ENCODE measurements around the gene MARCHF11. TPM values are rescaled to one million over a fixed set of nuclear protein-coding genes. Genes with fewer than 3 reads are reported as not detected.

Gene MARCHF11
- total and polyA plus RNA-seq, 2 of the 8 experiments (the other 6 are each of a cell fraction or from before 2014, with no cell fraction given) = 0.27 to 0.82 TPM

DNA sequence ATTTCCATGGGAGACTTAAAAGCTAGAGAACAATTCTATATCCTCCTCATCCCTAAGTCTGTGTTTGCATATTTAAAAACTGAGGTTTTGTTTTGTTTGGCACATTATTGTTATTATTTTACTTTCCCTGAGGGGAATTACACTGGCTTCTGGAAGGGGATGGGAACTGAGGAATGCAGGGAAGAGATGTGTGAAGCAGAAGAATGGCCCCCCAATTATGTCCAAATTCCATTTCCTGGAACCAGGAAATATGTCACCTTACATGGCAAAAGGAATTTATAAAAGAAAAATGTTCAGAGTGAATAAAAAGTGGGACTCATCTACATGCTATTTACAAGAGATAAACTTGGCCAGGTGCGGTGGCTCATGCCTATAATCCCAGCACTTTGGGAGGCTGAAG lies 129.8 kb downstream of the MARCHF11 start:
- Histone ChIP-seq H2BK20ac (ENCODE audit: low read length) (no peak overlapping the region), H2BK5ac (ENCODE audit: low read depth, low read length) (no peak overlapping the region), H4K20me1 (replicated peaks in 1 of 2; ENCODE audit: control insufficient read depth in 1 of 2, insufficient read depth in 2 of 2, low read length in 2 of 2) (no peaks in the 10 kb centered on the region), H3K27ac (ENCODE audit: low read depth, low read length) (no peak overlapping the region), H3K4ac (replicated peaks; ENCODE audit: insufficient read length, low read depth, low read length) (no peak overlapping the region), H3K56ac (replicated peaks; ENCODE audit: insufficient read length, low read depth, low read length) (no peak overlapping the region), H3K14ac (ENCODE audit: insufficient read length) (no peak overlapping the region), H4K91ac (replicated peaks; ENCODE audit: insufficient read length, low read length) (no peak overlapping the region), H4K8ac (ENCODE audit: extremely low read depth, insufficient read depth, low read length) (no peak overlapping the region), H2BK120ac (replicated peaks; ENCODE audit: low read depth, low read length) (no peak overlapping the region), H4K5ac (ENCODE audit: insufficient read length, low read depth, low read length) (no peak overlapping the region), H3K18ac (ENCODE audit: extremely low read depth, low read length) (no peak overlapping the region), H3K9me3 (ENCODE audit: insufficient read depth in 2 of 2, low read depth in 1 of 2, low read length in 1 of 2) (no peaks in the 10 kb centered on the region), H2AFZ (ENCODE audit: low read length) (no peak overlapping the region), H3K4me1 (replicated peaks in 1 of 4; ENCODE audit: control insufficient read depth in 3 of 4, insufficient read depth in 4 of 4, low read length in 3 of 4) (no peaks in the 10 kb centered on the region), H3K79me2 (ENCODE audit: control insufficient read depth in 1 of 2, insufficient read depth in 2 of 2, low read length in 2 of 2) (no peaks in the 10 kb centered on the region), H2BK15ac (ENCODE audit: low read length) (no peak overlapping the region), H2AK5ac (ENCODE audit: low read depth, low read length) (no peak overlapping the region), H3K79me1 (ENCODE audit: low read depth, low read length) (no peaks in the 10 kb centered on the region), H3K9ac (replicated peaks in 1 of 4; ENCODE audit: extremely low read depth in 1 of 4, low read depth in 3 of 4, low read length in 3 of 4) (no peak overlapping the region), H3K27me3 (replicated peaks in 1 of 4; ENCODE audit: control insufficient read depth in 3 of 4, extremely low read depth in 1 of 4, insufficient read depth in 3 of 4, low read length in 3 of 4) (no peaks in the 10 kb centered on the region), H3K23ac (ENCODE audit: insufficient read length) (no peak overlapping the region), H3K36me3 (ENCODE audit: control insufficient read depth in 2 of 4, insufficient read depth in 4 of 4, low read length in 3 of 4) (no peaks in the 10 kb centered on the region), H2BK12ac (ENCODE audit: low read depth, low read length) (no peak overlapping the region), H3K23me2 (ENCODE audit: low read depth, low read length) (no peaks in the 10 kb centered on the region), H3K4me2 (ENCODE audit: insufficient read depth in 1 of 2, low read depth in 2 of 2, low read length in 2 of 2) (no peak overlapping the region), H3K4me3 (ENCODE audit: extremely low read depth in 1 of 4, insufficient read depth in 2 of 4, low read depth in 3 of 4, low read length in 4 of 4) (no peak overlapping the region)
- ChIA-PET POLR2A (ENCODE audit: partially characterized antibody) (no interaction called here), CTCF (ENCODE audit: partially characterized antibody) (no interaction called here)
- FAIRE-seq = no peak
- no peak for DNase-seq (ENCODE audit: low read depth in 1 of 2, low spot score in 2 of 2)
- WGBS, 2 experiments (ENCODE audit: extremely low coverage in 1 of 2, insufficient coverage in 1 of 2, insufficient read length in 1 of 2, insufficient replicate concordance in 2 of 2, low coverage in 1 of 2, low lambda C conversion rate in 2 of 2, missing lambda C conversion rate in 1 of 2) = 94% methylated on average over 1 of the region's 1 CpG; no CpG with 5 or more reads in 1 of the 2 experiments
- no peak for TF ChIP-seq GABPA (IDR thresholded peaks at IDR 0.05; ENCODE audit: borderline replicate concordance, insufficient read depth, low read length)
- TF ChIP-seq SAP30 (IDR thresholded peaks at IDR 0.05; ENCODE audit: insufficient read depth, insufficient replicate concordance, low read length) = no peak
- no peak for TF ChIP-seq SIX5 (IDR thresholded peaks at IDR 0.05; ENCODE audit: low read depth, low read length)
- no peak for TF ChIP-seq CREB1 (IDR thresholded peaks at IDR 0.05)
- TF ChIP-seq CBX8 (IDR thresholded peaks at IDR 0.05; ENCODE audit: borderline replicate concordance, low read depth, low read length) = no peak
- TF ChIP-seq BRCA1 (IDR thresholded peaks at IDR 0.05; ENCODE audit: low read depth, low read length) = no peak
- no peak for TF ChIP-seq SIN3A (conservative IDR thresholded peaks at IDR 0.05 in 1 of 2, IDR thresholded peaks at IDR 0.05 in 1 of 2; ENCODE audit: low read depth in 1 of 2, low read length in 2 of 2)
- TF ChIP-seq, protein P1, sequence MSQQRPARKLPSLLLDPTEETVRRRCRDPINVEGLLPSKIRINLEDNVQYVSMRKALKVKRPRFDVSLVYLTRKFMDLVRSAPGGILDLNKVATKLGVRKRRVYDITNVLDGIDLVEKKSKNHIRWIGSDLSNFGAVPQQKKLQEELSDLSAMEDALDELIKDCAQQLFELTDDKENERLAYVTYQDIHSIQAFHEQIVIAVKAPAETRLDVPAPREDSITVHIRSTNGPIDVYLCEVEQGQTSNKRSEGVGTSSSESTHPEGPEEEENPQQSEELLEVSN (IDR thresholded peaks at IDR 0.05) = no peak
- TF ChIP-seq CEBPB (IDR thresholded peaks at IDR 0.05; ENCODE audit: low read depth, low read length) = no peak
- TF ChIP-seq PHF8 (conservative IDR thresholded peaks at IDR 0.05; ENCODE audit: low read depth, low read length) = no peak
- no peak for TF ChIP-seq HDAC2 (IDR thresholded peaks at IDR 0.05; ENCODE audit: borderline replicate concordance in 1 of 2, low read depth in 2 of 2, low read length in 2 of 2)

Data from H1 (cell line).